Measurements from ENCODE around the gene MYO18B.

Gene MYO18B

GRCh38 chr22:25929321-25929878 is 187.4 kb downstream of the MYO18B start:
- WGBS, 2 experiments, result 49 to 51% methylated on average over 5 of the region's 5 CpGs

GRCh38 chr22:25930083-25930482 is 188.1 kb downstream of the MYO18B start:
- no peaks in the 10 kb centered on the region for H3K27me3 ChIP-seq (ENCODE audit: control insufficient read depth, insufficient read depth, low read length, poor library complexity, severe bottlenecking)
- WGBS, 2 experiments, result 77 to 82% methylated on average over 3 to 4 of the region's 4 CpGs
- no peak overlapping the region for H3K27ac ChIP-seq (ENCODE audit: insufficient read depth, low read depth, low read length, poor library complexity, severe bottlenecking)
- no peak overlapping the region for H3K4me3 ChIP-seq (ENCODE audit: insufficient read depth, low read depth, low read length)
- H3K36me3 ChIP-seq (ENCODE audit: control insufficient read depth, insufficient read depth, low read length), result no peaks in the 10 kb centered on the region
- H3K9me3 ChIP-seq (ENCODE audit: control insufficient read depth, low read length), result no peaks in the 10 kb centered on the region
- peaks cover 12% of the 10 kb centered on the region for H3K4me1 ChIP-seq (ENCODE audit: control insufficient read depth, insufficient read depth, low read length)

More at GRCh38 chr22:25929321-25929878, 187.4 kb downstream of the MYO18B start:
- H3K36me3 ChIP-seq (ENCODE audit: control insufficient read depth, insufficient read depth, low read length), result no peaks in the 10 kb centered on the region
- no peak overlapping the region for H3K27ac ChIP-seq (ENCODE audit: insufficient read depth, low read depth, low read length, poor library complexity, severe bottlenecking)
- H3K4me3 ChIP-seq (ENCODE audit: insufficient read depth, low read depth, low read length), result no peak overlapping the region
- no peaks in the 10 kb centered on the region for H3K9me3 ChIP-seq (ENCODE audit: control insufficient read depth, low read length)
- no peaks in the 10 kb centered on the region for H3K27me3 ChIP-seq (ENCODE audit: control insufficient read depth, insufficient read depth, low read length, poor library complexity, severe bottlenecking)
- H3K4me1 ChIP-seq (ENCODE audit: control insufficient read depth, insufficient read depth, low read length), result peaks cover 7% of the 10 kb centered on the region

GRCh38 chr22:25930788-25931310 is 188.9 kb downstream of the MYO18B start:
- Histone ChIP-seq H3K4me3 (ENCODE audit: insufficient read depth, low read depth, low read length) (no peak overlapping the region), H3K4me1 (ENCODE audit: control insufficient read depth, insufficient read depth, low read length) (peaks cover 17% of the 10 kb centered on the region), H3K27ac (ENCODE audit: insufficient read depth, low read depth, low read length, poor library complexity, severe bottlenecking) (no peak overlapping the region), H3K27me3 (ENCODE audit: control insufficient read depth, insufficient read depth, low read length, poor library complexity, severe bottlenecking) (no peaks in the 10 kb centered on the region), H3K36me3 (ENCODE audit: control insufficient read depth, insufficient read depth, low read length) (no peaks in the 10 kb centered on the region), H3K9me3 (ENCODE audit: control insufficient read depth, low read length) (no peaks in the 10 kb centered on the region)
- WGBS, 2 experiments, result 83 to 88% methylated on average over 7 of the region's 7 CpGs

- Histone ChIP-seq H3K27me3 (ENCODE audit: control insufficient read depth, insufficient read depth, low read length, poor library complexity, severe bottlenecking) (no peaks in the 10 kb centered on the region), H3K4me1 (ENCODE audit: control insufficient read depth, insufficient read depth, low read length) (peaks cover 17% of the 10 kb centered on the region), H3K27ac (ENCODE audit: insufficient read depth, low read depth, low read length, poor library complexity, severe bottlenecking) (no peak overlapping the region), H3K4me3 (ENCODE audit: insufficient read depth, low read depth, low read length) (no peak overlapping the region), H3K9me3 (ENCODE audit: control insufficient read depth, low read length) (no peaks in the 10 kb centered on the region), H3K36me3 (ENCODE audit: control insufficient read depth, insufficient read depth, low read length) (no peaks in the 10 kb centered on the region)
- 87 to 91% methylated on average over 3 of the region's 3 CpGs for WGBS, 2 experiments
Observed at GRCh38 chr22:25933158-25933788, 191.3 kb downstream of the MYO18B start.

GRCh38 chr22:25935266-25936058 is 193.5 kb downstream of the MYO18B start:
- Histone ChIP-seq H3K27me3 (ENCODE audit: control insufficient read depth, insufficient read depth, low read length, poor library complexity, severe bottlenecking) (no peaks in the 10 kb centered on the region), H3K4me1 (ENCODE audit: control insufficient read depth, insufficient read depth, low read length) (peaks cover 10% of the 10 kb centered on the region), H3K4me3 (ENCODE audit: insufficient read depth, low read depth, low read length) (no peak overlapping the region), H3K36me3 (ENCODE audit: control insufficient read depth, insufficient read depth, low read length) (no peaks in the 10 kb centered on the region), H3K27ac (ENCODE audit: insufficient read depth, low read depth, low read length, poor library complexity, severe bottlenecking) (no peak overlapping the region), H3K9me3 (ENCODE audit: control insufficient read depth, low read length) (no peaks in the 10 kb centered on the region)
- WGBS, 2 experiments, result 32 to 41% methylated on average over 7 of the region's 7 CpGs

GRCh38 chr22:25938151-25938550 is 196.2 kb downstream of the MYO18B start:
- H3K9me3 ChIP-seq (ENCODE audit: control insufficient read depth, low read length), result no peaks in the 10 kb centered on the region
- H3K27me3 ChIP-seq (ENCODE audit: control insufficient read depth, insufficient read depth, low read length, poor library complexity, severe bottlenecking), result no peaks in the 10 kb centered on the region
- no peaks in the 10 kb centered on the region for H3K36me3 ChIP-seq (ENCODE audit: control insufficient read depth, insufficient read depth, low read length)
- WGBS, 2 experiments, result 89 to 91% methylated on average over 1 of the region's 1 CpG
- no peak overlapping the region for H3K27ac ChIP-seq (ENCODE audit: insufficient read depth, low read depth, low read length, poor library complexity, severe bottlenecking)
- no peak overlapping the region for H3K4me3 ChIP-seq (ENCODE audit: insufficient read depth, low read depth, low read length)
- H3K4me1 ChIP-seq (ENCODE audit: control insufficient read depth, insufficient read depth, low read length), result peaks cover 22% of the 10 kb centered on the region

GRCh38 chr22:25939384-25939783 is 197.4 kb downstream of the MYO18B start:
- WGBS, 2 experiments, result 91 to 94% methylated on average over 4 of the region's 4 CpGs
- Histone ChIP-seq H3K27ac (ENCODE audit: insufficient read depth, low read depth, low read length, poor library complexity, severe bottlenecking) (no peak overlapping the region), H3K9me3 (ENCODE audit: control insufficient read depth, low read length) (no peaks in the 10 kb centered on the region), H3K27me3 (ENCODE audit: control insufficient read depth, insufficient read depth, low read length, poor library complexity, severe bottlenecking) (no peaks in the 10 kb centered on the region), H3K36me3 (ENCODE audit: control insufficient read depth, insufficient read depth, low read length) (no peaks in the 10 kb centered on the region), H3K4me3 (ENCODE audit: insufficient read depth, low read depth, low read length) (no peak overlapping the region), H3K4me1 (ENCODE audit: control insufficient read depth, insufficient read depth, low read length) (peaks cover 22% of the 10 kb centered on the region)

GRCh38 chr22:25940479-25940878 is 198.5 kb downstream of the MYO18B start:
- 71 to 91% methylated on average over 2 of the region's 2 CpGs for WGBS, 2 experiments
- H3K36me3 ChIP-seq (ENCODE audit: control insufficient read depth, insufficient read depth, low read length), result no peaks in the 10 kb centered on the region
- H3K27me3 ChIP-seq (ENCODE audit: control insufficient read depth, insufficient read depth, low read length, poor library complexity, severe bottlenecking), result no peaks in the 10 kb centered on the region
- H3K4me1 ChIP-seq (ENCODE audit: control insufficient read depth, insufficient read depth, low read length), result peaks cover 13% of the 10 kb centered on the region
- no peaks in the 10 kb centered on the region for H3K9me3 ChIP-seq (ENCODE audit: control insufficient read depth, low read length)
- no peak overlapping the region for H3K4me3 ChIP-seq (ENCODE audit: insufficient read depth, low read depth, low read length)
- H3K27ac ChIP-seq (ENCODE audit: insufficient read depth, low read depth, low read length, poor library complexity, severe bottlenecking), result no peak overlapping the region

- Histone ChIP-seq H3K27me3 (ENCODE audit: control insufficient read depth, insufficient read depth, low read length, poor library complexity, severe bottlenecking) (no peaks in the 10 kb centered on the region), H3K4me3 (ENCODE audit: insufficient read depth, low read depth, low read length) (no peak overlapping the region), H3K27ac (ENCODE audit: insufficient read depth, low read depth, low read length, poor library complexity, severe bottlenecking) (no peak overlapping the region), H3K36me3 (ENCODE audit: control insufficient read depth, insufficient read depth, low read length) (no peaks in the 10 kb centered on the region), H3K4me1 (ENCODE audit: control insufficient read depth, insufficient read depth, low read length) (peaks cover 12% of the 10 kb centered on the region), H3K9me3 (ENCODE audit: control insufficient read depth, low read length) (no peaks in the 10 kb centered on the region)
- WGBS, 2 experiments, result 82 to 86% methylated on average over 8 of the region's 8 CpGs
Observed at GRCh38 chr22:25941365-25941960, 199.5 kb downstream of the MYO18B start.
